ENCODE data around the gene TUBB4A.

Gene TUBB4A

GRCh38 chr19:6522712-6523111, 20.6 kb upstream of the TUBB4A start:
- H3K27ac ChIP-seq (ENCODE audit: low read length): no peak overlapping the region
- H3K79me2 ChIP-seq (ENCODE audit: insufficient read depth, low read length): no peaks in the 10 kb centered on the region
- no peak overlapping the region for H3K9ac ChIP-seq (ENCODE audit: low read depth, low read length)
- H3K36me3 ChIP-seq (ENCODE audit: insufficient read depth, low read length): no peaks in the 10 kb centered on the region
- H3K4me1 ChIP-seq (ENCODE audit: insufficient read depth, low read length): peaks cover 14% of the 10 kb centered on the region
- no peaks in the 10 kb centered on the region for H3K9me3 ChIP-seq (ENCODE audit: insufficient read depth, low read length, severe bottlenecking)
- H3K4me2 ChIP-seq (ENCODE audit: insufficient read depth, low read length): no peak overlapping the region
- no peak overlapping the region for H2AFZ ChIP-seq (ENCODE audit: low read depth, low read length)
- H4K20me1 ChIP-seq (ENCODE audit: insufficient read depth, low read length): no peaks in the 10 kb centered on the region
- no peaks in the 10 kb centered on the region for H3K27me3 ChIP-seq (ENCODE audit: insufficient read depth, low read length, poor library complexity)
- ATAC-seq (ENCODE audit: insufficient read depth, low read depth) (no peak), DNase-seq (no peak)
- no peak for TF ChIP-seq CTCF (IDR thresholded peaks at IDR 0.05; ENCODE audit: borderline replicate concordance, extremely low read depth, low read length, poor library complexity, severe bottlenecking)
- no peak overlapping the region for H3K4me3 ChIP-seq (ENCODE audit: low read depth in 1 of 2, low read length in 2 of 2)

GRCh38 chr19:6521718-6522646, 19.9 kb upstream of the TUBB4A start:
- H3K4me3 ChIP-seq (ENCODE audit: low read depth in 1 of 2, low read length in 2 of 2): no peak overlapping the region
- H3K27me3 ChIP-seq (ENCODE audit: insufficient read depth, low read length, poor library complexity): no peaks in the 10 kb centered on the region
- H3K9ac ChIP-seq (ENCODE audit: low read depth, low read length): no peak overlapping the region
- no peaks in the 10 kb centered on the region for H3K36me3 ChIP-seq (ENCODE audit: insufficient read depth, low read length)
- TF ChIP-seq EZH2 (IDR thresholded peaks at IDR 0.05; ENCODE audit: borderline replicate concordance, low read depth, low read length, severe bottlenecking) (no peak), CTCF (IDR thresholded peaks at IDR 0.05; ENCODE audit: borderline replicate concordance, extremely low read depth, low read length, poor library complexity, severe bottlenecking) (no peak)
- no peak overlapping the region for H2AFZ ChIP-seq (ENCODE audit: low read depth, low read length)
- no peak overlapping the region for H3K4me2 ChIP-seq (ENCODE audit: insufficient read depth, low read length)
- ATAC-seq (ENCODE audit: insufficient read depth, low read depth): peak; percentile 35; the same call in 1 of the 3 replicates
- no peaks in the 10 kb centered on the region for H3K79me2 ChIP-seq (ENCODE audit: insufficient read depth, low read length)
- no peaks in the 10 kb centered on the region for H4K20me1 ChIP-seq (ENCODE audit: insufficient read depth, low read length)
- DNase-seq: peak; percentile 20
- H3K4me1 ChIP-seq (ENCODE audit: insufficient read depth, low read length): peaks cover 22% of the 10 kb centered on the region
- no peak overlapping the region for H3K27ac ChIP-seq (ENCODE audit: low read length)
- H3K9me3 ChIP-seq (ENCODE audit: insufficient read depth, low read length, severe bottlenecking): no peaks in the 10 kb centered on the region

- H3K4me3 ChIP-seq (ENCODE audit: low read depth in 1 of 2, low read length in 2 of 2): no peak overlapping the region
- no peak overlapping the region for H3K27ac ChIP-seq (ENCODE audit: low read length)
- no peak overlapping the region for H3K4me2 ChIP-seq (ENCODE audit: insufficient read depth, low read length)
- H2AFZ ChIP-seq (ENCODE audit: low read depth, low read length): no peak overlapping the region
- H3K79me2 ChIP-seq (ENCODE audit: insufficient read depth, low read length): no peaks in the 10 kb centered on the region
- ATAC-seq (ENCODE audit: insufficient read depth, low read depth): no peak
- no peaks in the 10 kb centered on the region for H4K20me1 ChIP-seq (ENCODE audit: insufficient read depth, low read length)
- no peak overlapping the region for H3K9ac ChIP-seq (ENCODE audit: low read depth, low read length)
- H3K36me3 ChIP-seq (ENCODE audit: insufficient read depth, low read length): no peaks in the 10 kb centered on the region
- no peak for DNase-seq
- no peak for TF ChIP-seq EZH2 (IDR thresholded peaks at IDR 0.05; ENCODE audit: borderline replicate concordance, low read depth, low read length, severe bottlenecking)
- no peak for TF ChIP-seq CTCF (IDR thresholded peaks at IDR 0.05; ENCODE audit: borderline replicate concordance, extremely low read depth, low read length, poor library complexity, severe bottlenecking)
- H3K9me3 ChIP-seq (ENCODE audit: insufficient read depth, low read length, severe bottlenecking): no peaks in the 10 kb centered on the region
- H3K27me3 ChIP-seq (ENCODE audit: insufficient read depth, low read length, poor library complexity): no peaks in the 10 kb centered on the region
- H3K4me1 ChIP-seq (ENCODE audit: insufficient read depth, low read length): peaks cover 34% of the 10 kb centered on the region
These were observed 17.2 kb upstream of the TUBB4A start for GRCh38 chr19:6519289-6519688.

Measured in DND-41 (cell line).